ENCODE measurements around the gene ABCB9. TPM values are rescaled to one million over a fixed set of nuclear protein-coding genes. Genes with fewer than 3 reads are reported as not detected.

ABCB9 gene
- total and polyA plus RNA-seq, 2 donors (not counting 1 experiment from before 2014, with no cell fraction given) = 2.1 to 3.7 TPM

DNA sequence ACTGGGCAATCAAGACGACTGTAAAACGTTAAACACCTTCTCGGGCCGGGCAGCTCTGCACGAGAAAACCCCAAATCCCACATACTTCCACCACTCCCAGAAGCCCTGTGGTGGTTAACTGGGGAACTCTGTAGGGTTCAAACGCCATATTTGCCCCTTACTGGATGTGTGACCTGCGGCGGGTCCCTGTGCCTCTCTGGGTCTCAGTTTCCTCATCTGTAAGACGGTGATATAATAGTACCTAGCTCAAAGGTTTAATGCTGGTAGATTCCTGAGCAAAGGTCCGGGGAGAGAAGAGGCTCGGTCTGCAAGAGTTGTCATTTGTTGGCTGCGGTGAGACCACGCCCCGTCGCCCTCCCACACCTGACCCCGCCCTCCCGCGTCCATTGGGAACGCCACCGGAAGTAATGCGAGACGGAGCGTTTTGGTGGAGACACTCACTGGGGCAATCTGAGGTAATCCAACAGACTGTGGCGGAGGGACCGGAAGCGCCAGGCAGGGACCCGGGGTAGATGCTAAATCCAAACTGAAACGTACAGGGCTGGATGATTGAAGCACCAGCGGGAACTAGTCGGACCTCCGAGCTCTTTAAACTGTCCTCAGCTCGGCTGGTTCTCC is 8.1 kb upstream of the ABCB9 start:
- Mint-ChIP-seq H3K27me3 (no peaks in the 10 kb centered on the region), H3K27ac (peak overlapping the region; percentile 98), H3K9me3 (ENCODE audit: insufficient read depth) (no peaks in the 10 kb centered on the region), H3K4me3 (peak overlapping the region; percentile 100), H3K4me1 (peaks cover 32% of the 10 kb centered on the region)
- 0% methylated on average over 27 of the region's 32 CpGs for WGBS (ENCODE audit: insufficient coverage)
- H3K79me2 ChIP-seq (ENCODE audit: control insufficient read depth, insufficient read depth, low read length) = peaks cover 42% of the 10 kb centered on the region
- ChIA-PET POLR2A (interaction anchor here (0.6 to 2.7 kb wide), 5 partner anchors 8 to 1757 kb away, joined by 3 to 14 read pairs (median 6); partner anchors contain the start of genes ABCB9, MPHOSPH9 and MTRFR), CTCF (interaction anchor here (0.6 to 3.4 kb wide), 10 partner anchors 10 to 264 kb away, joined by 3 to 24 read pairs (median 3); no protein-coding TSS in a partner anchor)
- no peaks in the 10 kb centered on the region for H3K27me3 ChIP-seq (replicated peaks in 1 of 4; ENCODE audit: control extremely low read depth in 1 of 4, control insufficient read depth in 3 of 4, insufficient read depth in 4 of 4, low read length in 3 of 4)
- H3K36me3 ChIP-seq (replicated peaks in 1 of 2; ENCODE audit: control extremely low read depth in 1 of 2, control insufficient read depth in 1 of 2, extremely low read depth in 1 of 2, insufficient read depth in 2 of 2, low read length in 1 of 2) = peaks cover 0 to 22% of the 10 kb centered on the region in 2 experiments
- H3K4me3 ChIP-seq (ENCODE audit: control extremely low read depth in 1 of 5, extremely low read depth in 1 of 5, insufficient read depth in 1 of 5, low read depth in 2 of 5, low read length in 4 of 5) = peak overlapping the region; percentile 76 to 97 (median 90)
- peak; percentile 89 for ATAC-seq (ENCODE audit: low read depth)
- peak overlapping the region; percentile 91 to 99 for H3K27ac ChIP-seq (ENCODE audit: low read length in 2 of 2)
- no peaks in the 10 kb centered on the region for H3K9me3 ChIP-seq (ENCODE audit: control extremely low read depth in 1 of 3, control insufficient read depth in 2 of 3, insufficient read depth in 1 of 3, low read length in 2 of 3)
- intact Hi-C loops (cut with micrococcal nuclease) = loop anchor here (1.0 to 2.0 kb wide), 4 partner anchors 8 to 258 kb away; partner anchors contain the start of genes ABCB9 and PITPNM2
- no peak for TF ChIP-seq EZH2 (IDR thresholded peaks at IDR 0.05; ENCODE audit: borderline replicate concordance, insufficient read depth, low read depth, low read length, poor library complexity, severe bottlenecking)
- TF ChIP-seq, protein P1, sequence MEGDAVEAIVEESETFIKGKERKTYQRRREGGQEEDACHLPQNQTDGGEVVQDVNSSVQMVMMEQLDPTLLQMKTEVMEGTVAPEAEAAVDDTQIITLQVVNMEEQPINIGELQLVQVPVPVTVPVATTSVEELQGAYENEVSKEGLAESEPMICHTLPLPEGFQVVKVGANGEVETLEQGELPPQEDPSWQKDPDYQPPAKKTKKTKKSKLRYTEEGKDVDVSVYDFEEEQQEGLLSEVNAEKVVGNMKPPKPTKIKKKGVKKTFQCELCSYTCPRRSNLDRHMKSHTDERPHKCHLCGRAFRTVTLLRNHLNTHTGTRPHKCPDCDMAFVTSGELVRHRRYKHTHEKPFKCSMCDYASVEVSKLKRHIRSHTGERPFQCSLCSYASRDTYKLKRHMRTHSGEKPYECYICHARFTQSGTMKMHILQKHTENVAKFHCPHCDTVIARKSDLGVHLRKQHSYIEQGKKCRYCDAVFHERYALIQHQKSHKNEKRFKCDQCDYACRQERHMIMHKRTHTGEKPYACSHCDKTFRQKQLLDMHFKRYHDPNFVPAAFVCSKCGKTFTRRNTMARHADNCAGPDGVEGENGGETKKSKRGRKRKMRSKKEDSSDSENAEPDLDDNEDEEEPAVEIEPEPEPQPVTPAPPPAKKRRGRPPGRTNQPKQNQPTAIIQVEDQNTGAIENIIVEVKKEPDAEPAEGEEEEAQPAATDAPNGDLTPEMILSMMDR (IDR thresholded peaks at IDR 0.05) = no peak
- H3K4me1 ChIP-seq (ENCODE audit: control insufficient read depth in 2 of 2, insufficient read depth in 2 of 2, low read length in 2 of 2) = peaks cover 19 to 36% of the 10 kb centered on the region in 2 donors
- peak overlapping the region; percentile 93 for H3K4me2 ChIP-seq (replicated peaks; ENCODE audit: low read depth, low read length, poor library complexity, severe bottlenecking)
- peaks cover 25% of the 10 kb centered on the region for H4K20me1 ChIP-seq (ENCODE audit: control insufficient read depth, insufficient read depth, low read length, poor library complexity, severe bottlenecking)
- DNase-seq = peak; percentile 98
- H2AFZ ChIP-seq (ENCODE audit: insufficient read depth, low read depth, low read length, poor library complexity, severe bottlenecking) = peak overlapping the region; percentile 99
- H3K9ac ChIP-seq (ENCODE audit: low read length) = peak overlapping the region; percentile 99

DNA sequence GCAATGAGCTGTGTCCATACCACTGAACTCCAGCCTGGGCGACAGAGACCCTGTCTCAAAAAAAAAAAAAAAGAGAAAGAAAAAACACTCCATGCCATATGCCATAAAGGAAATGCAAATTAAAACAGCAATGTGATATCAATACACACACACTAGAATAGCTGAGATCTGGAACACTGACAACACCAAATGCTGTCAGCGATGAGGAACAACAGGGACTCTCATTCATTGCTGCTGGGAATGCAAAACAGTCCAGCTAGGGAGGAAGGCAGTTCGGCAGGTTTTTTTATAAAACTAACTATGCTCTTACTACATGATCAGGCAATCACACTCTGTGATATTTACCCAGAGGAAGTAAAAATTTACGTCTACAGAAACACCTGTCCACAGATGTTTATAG is 3.4 kb upstream of the ABCB9 start:
- Histone ChIP-seq H3K4me1 (ENCODE audit: control insufficient read depth in 2 of 2, insufficient read depth in 2 of 2, low read length in 2 of 2) (peaks cover 12 to 21% of the 10 kb centered on the region in 2 donors), H3K9me3 (ENCODE audit: control extremely low read depth in 1 of 3, control insufficient read depth in 2 of 3, insufficient read depth in 1 of 3, low read length in 2 of 3) (no peaks in the 10 kb centered on the region), H4K20me1 (ENCODE audit: control insufficient read depth, insufficient read depth, low read length, poor library complexity, severe bottlenecking) (no peaks in the 10 kb centered on the region), H3K27me3 (replicated peaks in 1 of 4; ENCODE audit: control extremely low read depth in 1 of 4, control insufficient read depth in 3 of 4, insufficient read depth in 4 of 4, low read length in 3 of 4) (no peaks in the 10 kb centered on the region), H3K4me3 (ENCODE audit: control extremely low read depth in 1 of 5, extremely low read depth in 1 of 5, insufficient read depth in 1 of 5, low read depth in 2 of 5, low read length in 4 of 5) (no peak overlapping the region), H3K9ac (ENCODE audit: low read length) (no peak overlapping the region), H3K79me2 (ENCODE audit: control insufficient read depth, insufficient read depth, low read length) (no peaks in the 10 kb centered on the region), H3K36me3 (replicated peaks in 1 of 2; ENCODE audit: control extremely low read depth in 1 of 2, control insufficient read depth in 1 of 2, extremely low read depth in 1 of 2, insufficient read depth in 2 of 2, low read length in 1 of 2) (no peaks in the 10 kb centered on the region), H3K27ac (ENCODE audit: low read length in 2 of 2) (no peak overlapping the region), H2AFZ (ENCODE audit: insufficient read depth, low read depth, low read length, poor library complexity, severe bottlenecking) (no peak overlapping the region), H3K4me2 (replicated peaks; ENCODE audit: low read depth, low read length, poor library complexity, severe bottlenecking) (no peak overlapping the region)
- 75% methylated on average over 2 of the region's 4 CpGs for WGBS (ENCODE audit: insufficient coverage)
- POLR2A ChIA-PET = interaction anchor here (0.6 kb wide), 2 partner anchors 480 to 1078 kb away, joined by 3 read pairs; no protein-coding TSS in a partner anchor
- CTCF ChIA-PET = interaction anchor here (1.0 to 2.4 kb wide), 2 partner anchors 109 to 269 kb away, joined by 3 to 10 read pairs; no protein-coding TSS in a partner anchor
- H3K27me3 Mint-ChIP-seq = no peaks in the 10 kb centered on the region
- H3K4me3 Mint-ChIP-seq = no peak overlapping the region
- intact Hi-C loops (cut with micrococcal nuclease) = no loop called here
- TF ChIP-seq, protein P1 (IDR thresholded peaks at IDR 0.05) = no peak
- no peak for TF ChIP-seq EZH2 (IDR thresholded peaks at IDR 0.05; ENCODE audit: borderline replicate concordance, insufficient read depth, low read depth, low read length, poor library complexity, severe bottlenecking)
- H3K9me3 Mint-ChIP-seq (ENCODE audit: insufficient read depth) = no peaks in the 10 kb centered on the region
- DNase-seq = no peak
- H3K27ac Mint-ChIP-seq = no peak overlapping the region
- H3K4me1 Mint-ChIP-seq = peaks cover 13% of the 10 kb centered on the region
- ATAC-seq (ENCODE audit: low read depth) = no peak

Data from B cell (primary cell).